ENCODE measurements around the gene TLNRD1.
A peak's percentile ranks its signal among the peaks of the same experiment; 100 is the strongest.

GRCh38 chr15:80996247-80996646, 4.5 kb upstream of the TLNRD1 start:
- TF ChIP-seq, protein P1, sequence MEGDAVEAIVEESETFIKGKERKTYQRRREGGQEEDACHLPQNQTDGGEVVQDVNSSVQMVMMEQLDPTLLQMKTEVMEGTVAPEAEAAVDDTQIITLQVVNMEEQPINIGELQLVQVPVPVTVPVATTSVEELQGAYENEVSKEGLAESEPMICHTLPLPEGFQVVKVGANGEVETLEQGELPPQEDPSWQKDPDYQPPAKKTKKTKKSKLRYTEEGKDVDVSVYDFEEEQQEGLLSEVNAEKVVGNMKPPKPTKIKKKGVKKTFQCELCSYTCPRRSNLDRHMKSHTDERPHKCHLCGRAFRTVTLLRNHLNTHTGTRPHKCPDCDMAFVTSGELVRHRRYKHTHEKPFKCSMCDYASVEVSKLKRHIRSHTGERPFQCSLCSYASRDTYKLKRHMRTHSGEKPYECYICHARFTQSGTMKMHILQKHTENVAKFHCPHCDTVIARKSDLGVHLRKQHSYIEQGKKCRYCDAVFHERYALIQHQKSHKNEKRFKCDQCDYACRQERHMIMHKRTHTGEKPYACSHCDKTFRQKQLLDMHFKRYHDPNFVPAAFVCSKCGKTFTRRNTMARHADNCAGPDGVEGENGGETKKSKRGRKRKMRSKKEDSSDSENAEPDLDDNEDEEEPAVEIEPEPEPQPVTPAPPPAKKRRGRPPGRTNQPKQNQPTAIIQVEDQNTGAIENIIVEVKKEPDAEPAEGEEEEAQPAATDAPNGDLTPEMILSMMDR (IDR thresholded peaks at IDR 0.05) = peak in 3 of 4 experiments; percentile 14 to 32 (median 28)
- TF ChIP-seq POLR2A (IDR thresholded peaks at IDR 0.05) = no peak
